Endothelial cell (in vitro differentiated cells): ENCODE results near the gene RMDN3. TPM values are rescaled to one million over a fixed set of nuclear protein-coding genes. Genes with fewer than 3 reads are reported as not detected.

Source experiments
- DNase-seq: peaks from one replicate; pipeline ENCODE4 v3.0.0; 2021; ENCODE audit warnings: low spot score
- H3K27ac Mint-ChIP-seq: one replicate; pipeline ENCODE4 v1.8.0; 2021; ENCODE audit warnings: mixed read lengths, inconsistent platforms; ENCODE audit not compliant: unreplicated experiment
- H3K27me3 Mint-ChIP-seq: one replicate; pipeline ENCODE4 v1.8.0; 2021; ENCODE audit warnings: mild to moderate bottlenecking, moderate library complexity, mixed read lengths, inconsistent platforms; ENCODE audit not compliant: unreplicated experiment
- H3K36me3 Mint-ChIP-seq: one replicate; pipeline ENCODE4 v1.8.0; 2021; ENCODE audit warnings: mild to moderate bottlenecking, low read depth, mixed read lengths, inconsistent platforms; ENCODE audit not compliant: unreplicated experiment
- H3K4me1 Mint-ChIP-seq: one replicate; pipeline ENCODE4 v1.8.0; 2021; ENCODE audit warnings: mild to moderate bottlenecking, mixed read lengths, inconsistent platforms; ENCODE audit not compliant: unreplicated experiment
- H3K4me3 Mint-ChIP-seq: one replicate; pipeline ENCODE4 v1.8.0; 2021; ENCODE audit warnings: mild to moderate bottlenecking, mixed read lengths, inconsistent platforms; ENCODE audit not compliant: unreplicated experiment
- H3K9me3 Mint-ChIP-seq: one replicate; pipeline ENCODE4 v1.8.0; 2021; ENCODE audit warnings: mixed read lengths, inconsistent platforms; ENCODE audit not compliant: unreplicated experiment
- CTCF ChIP-seq: fragments of 200-600 bp; sonication (generic); IDR thresholded peaks from one replicate; pipeline ENCODE4 v1.5.0; 2021; ENCODE audit warnings: antibody characterized with exemption; ENCODE audit not compliant: unreplicated experiment
- total RNA-seq: library from RNA; stranded (reverse); fragmentation: NEBNext Ultra II Directional; extraction: Animal tissue kit (Norgen Biotek cat#: 25700); gene quantifications from one replicate; pipeline ENCODE4 v1.2.1, GENCODE V29; 2021; ENCODE audit not compliant: unreplicated experiment

The RMDN3 gene
- total RNA-seq, 1 donor from 2014 or later, result 34.4 TPM

DNA sequence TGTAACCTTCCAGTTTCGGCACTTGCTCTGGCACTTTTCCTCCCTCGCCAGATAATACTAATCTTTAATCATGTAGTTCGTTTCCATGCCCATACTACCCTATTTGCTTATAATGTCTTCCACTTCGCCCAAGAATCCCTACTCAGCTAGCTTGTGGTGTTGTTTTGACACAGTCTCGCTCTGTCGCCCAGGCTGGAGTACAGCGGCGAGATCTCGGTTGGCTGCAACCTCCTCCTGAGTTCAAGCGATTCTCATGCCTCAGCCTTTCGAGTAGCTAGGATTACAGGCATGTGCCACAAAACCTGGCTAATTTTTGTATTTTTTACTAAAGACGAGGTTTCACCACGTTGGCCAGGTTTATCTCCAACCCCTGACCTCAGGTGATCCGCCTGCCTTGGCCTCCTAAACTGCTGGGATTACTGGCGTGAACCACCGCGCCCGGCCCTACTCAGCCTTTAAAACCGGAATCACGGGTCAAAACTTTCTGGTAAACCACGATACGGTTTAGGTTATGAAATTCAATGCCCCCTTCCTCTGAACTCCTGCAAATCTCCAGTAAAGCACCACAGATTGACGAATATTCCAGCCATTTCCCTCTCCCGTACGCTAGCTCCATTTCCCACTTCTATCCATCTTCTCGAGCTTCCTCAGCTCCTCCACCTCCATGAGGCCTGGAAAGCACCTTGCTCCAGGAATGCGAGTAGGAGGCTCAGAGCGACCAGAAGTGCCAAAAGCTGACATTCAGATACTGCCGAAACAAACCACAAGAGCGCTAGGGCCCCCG lies 61.0 kb downstream of the RMDN3 start:
- no peak for DNase-seq
- no peaks in the 10 kb centered on the region for H3K36me3 Mint-ChIP-seq
- TF ChIP-seq CTCF, result no peak

GRCh38 chr15:40691737-40692136 lies 63.3 kb downstream of the RMDN3 start:
- Mint-ChIP-seq H3K4me3 (no peak overlapping the region), H3K27me3 (peaks cover 4% of the 10 kb centered on the region), H3K4me1 (peaks cover 12% of the 10 kb centered on the region), H3K36me3 (no peaks in the 10 kb centered on the region), H3K9me3 (no peaks in the 10 kb centered on the region), H3K27ac (no peak overlapping the region)
- TF ChIP-seq CTCF, result no peak
- no peak for DNase-seq

More for the DNA sequence above, 61.0 kb downstream of the RMDN3 start:
- Mint-ChIP-seq H3K27me3 (peaks cover 5% of the 10 kb centered on the region), H3K27ac (peak overlapping the region; percentile 98), H3K9me3 (no peaks in the 10 kb centered on the region), H3K4me1 (peaks cover 13% of the 10 kb centered on the region), H3K4me3 (peak overlapping the region; percentile 98)

DNA sequence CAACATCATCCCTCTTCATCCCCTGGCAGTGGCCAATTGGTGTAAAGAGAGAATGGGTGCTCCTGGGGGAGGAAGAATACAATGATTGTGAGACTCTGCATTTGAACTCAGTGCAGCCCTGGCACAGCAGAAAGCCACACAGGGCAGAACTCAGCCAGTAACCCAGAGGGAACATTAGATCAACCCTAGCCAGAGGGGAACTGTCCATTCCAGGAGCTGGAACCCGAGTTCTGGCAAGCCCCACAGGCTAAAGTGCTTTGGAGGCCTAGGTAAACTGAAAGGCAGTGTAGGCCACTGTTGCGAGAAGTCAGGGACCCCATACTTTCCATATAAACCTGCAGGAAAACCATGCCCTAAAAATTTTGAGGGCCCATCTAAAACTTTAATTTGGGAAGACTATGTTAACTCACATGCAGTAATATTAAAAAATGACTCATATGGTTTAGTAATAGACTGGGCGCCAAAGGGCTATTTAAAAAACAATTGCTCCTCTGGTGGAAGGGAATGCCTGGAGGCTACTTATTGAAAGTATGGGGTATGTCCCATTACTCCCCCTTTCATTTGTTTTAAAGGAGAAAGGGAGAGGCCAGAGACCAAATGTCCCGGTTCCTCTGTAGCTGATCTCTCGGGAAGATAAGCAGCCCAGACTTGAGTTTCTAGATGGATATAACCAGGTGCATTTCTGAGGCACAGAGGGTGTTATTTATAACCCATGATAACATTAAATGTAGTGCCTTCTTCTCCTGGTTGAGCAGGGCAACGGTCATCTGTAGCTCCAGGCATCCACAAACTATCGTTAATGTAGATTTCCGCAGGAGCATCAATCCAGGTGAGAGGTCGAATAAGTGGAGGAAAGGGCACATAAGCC lies 65.9 kb downstream of the RMDN3 start:
- H3K9me3 Mint-ChIP-seq, result no peaks in the 10 kb centered on the region
- DNase-seq, result no peak
- no peak overlapping the region for H3K4me3 Mint-ChIP-seq
- H3K27ac Mint-ChIP-seq, result no peak overlapping the region
- H3K36me3 Mint-ChIP-seq, result peaks cover 4% of the 10 kb centered on the region
- H3K27me3 Mint-ChIP-seq, result peaks cover 5% of the 10 kb centered on the region
- TF ChIP-seq CTCF, result no peak
- peaks cover 5% of the 10 kb centered on the region for H3K4me1 Mint-ChIP-seq

Other genes with a start within 250 kb of the RMDN3 start
- gene CCDC32, start 190.2 kb downstream of the RMDN3 start, total RNA-seq, result 40.4 TPM
- 11.5 TPM for gene RPUSD2, start 186.0 kb downstream of the RMDN3 start, total RNA-seq
- 9.5 TPM for gene KNL1, start 161.0 kb downstream of the RMDN3 start, total RNA-seq
- gene RAD51, start 60.1 kb downstream of the RMDN3 start, total RNA-seq, result 9.6 TPM
- gene GCHFR, start 8.8 kb upstream of the RMDN3 start, total RNA-seq, result 4.6 TPM
- not detected for gene C15orf62, start 14.7 kb upstream of the RMDN3 start, total RNA-seq
- 31.5 TPM for gene ZFYVE19, start 51.8 kb upstream of the RMDN3 start, total RNA-seq
- gene DNAJC17, start 52.2 kb upstream of the RMDN3 start, total RNA-seq, result 55.6 TPM
- gene PPP1R14D, start 73.5 kb upstream of the RMDN3 start, total RNA-seq, result not detected
- 28.6 TPM for gene SPINT1, start 88.8 kb upstream of the RMDN3 start, total RNA-seq
- gene RHOV, start 119.0 kb upstream of the RMDN3 start, total RNA-seq, result 1.4 TPM
- gene VPS18, start 139.2 kb upstream of the RMDN3 start, total RNA-seq, result 39.2 TPM
- gene DLL4, start 174.1 kb upstream of the RMDN3 start, total RNA-seq, result 257 TPM
- gene CHAC1, start 198.2 kb upstream of the RMDN3 start, total RNA-seq, result 16.4 TPM